ENCODE results near the gene PNPLA7. TPM values are rescaled to one million over a fixed set of nuclear protein-coding genes. Genes with fewer than 3 reads are reported as not detected.
A peak's percentile ranks its signal among the peaks of the same experiment; 100 is the strongest.

The PNPLA7 gene
- total and polyA plus RNA-seq, 11 donors = 0.78 to 10.1 (median 7.6) TPM

DNA sequence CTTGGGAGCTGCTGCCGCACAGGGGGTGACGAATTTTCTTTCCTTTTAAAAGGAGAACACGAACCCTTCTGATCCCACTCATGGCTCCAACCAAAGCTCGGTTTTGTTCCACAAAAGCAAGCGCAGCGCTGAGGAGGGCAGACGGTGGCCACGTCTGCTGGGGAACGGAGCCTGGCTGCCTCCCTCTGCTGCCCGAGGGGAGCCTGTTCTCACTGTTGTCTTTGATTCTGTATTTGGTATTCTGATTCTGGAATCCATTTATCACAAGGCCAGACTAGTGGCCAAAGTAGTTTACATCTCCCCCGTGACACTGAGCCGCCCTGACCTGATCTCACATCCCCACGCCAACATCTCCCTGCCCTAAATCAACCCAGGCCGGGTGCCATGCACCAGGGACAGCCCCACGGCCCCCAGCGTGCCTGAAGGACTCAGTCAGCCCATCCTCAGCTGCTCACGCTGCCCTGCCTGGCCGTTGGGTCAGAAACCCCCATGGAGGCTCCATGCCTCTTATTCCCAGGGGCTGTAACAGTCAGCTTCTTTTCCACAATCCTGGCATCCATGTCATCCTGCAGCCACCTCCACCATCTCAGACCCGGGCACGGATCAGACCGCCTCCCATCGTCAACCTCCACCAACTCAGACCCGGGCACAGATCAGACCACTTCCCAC is 84.3 kb downstream of the PNPLA7 start:
- ATAC-seq = no peak
- Histone ChIP-seq H3K27me3 (peaks cover 0 to 7% (median 0%) of the 10 kb centered on the region in 9 donors), H3K27ac (no peak overlapping the region), H3K9me3 (no peaks in the 10 kb centered on the region), H3K4me1 (peaks cover 0 to 15% (median 0%) of the 10 kb centered on the region in 12 donors), H3K36me3 (peaks cover 0 to 4% (median 0%) of the 10 kb centered on the region in 9 donors), H3K4me3 (no peak overlapping the region)
- peak in 2 of 5 donors; percentile 16 to 48 for DNase-seq
- TF ChIP-seq, protein P1, sequence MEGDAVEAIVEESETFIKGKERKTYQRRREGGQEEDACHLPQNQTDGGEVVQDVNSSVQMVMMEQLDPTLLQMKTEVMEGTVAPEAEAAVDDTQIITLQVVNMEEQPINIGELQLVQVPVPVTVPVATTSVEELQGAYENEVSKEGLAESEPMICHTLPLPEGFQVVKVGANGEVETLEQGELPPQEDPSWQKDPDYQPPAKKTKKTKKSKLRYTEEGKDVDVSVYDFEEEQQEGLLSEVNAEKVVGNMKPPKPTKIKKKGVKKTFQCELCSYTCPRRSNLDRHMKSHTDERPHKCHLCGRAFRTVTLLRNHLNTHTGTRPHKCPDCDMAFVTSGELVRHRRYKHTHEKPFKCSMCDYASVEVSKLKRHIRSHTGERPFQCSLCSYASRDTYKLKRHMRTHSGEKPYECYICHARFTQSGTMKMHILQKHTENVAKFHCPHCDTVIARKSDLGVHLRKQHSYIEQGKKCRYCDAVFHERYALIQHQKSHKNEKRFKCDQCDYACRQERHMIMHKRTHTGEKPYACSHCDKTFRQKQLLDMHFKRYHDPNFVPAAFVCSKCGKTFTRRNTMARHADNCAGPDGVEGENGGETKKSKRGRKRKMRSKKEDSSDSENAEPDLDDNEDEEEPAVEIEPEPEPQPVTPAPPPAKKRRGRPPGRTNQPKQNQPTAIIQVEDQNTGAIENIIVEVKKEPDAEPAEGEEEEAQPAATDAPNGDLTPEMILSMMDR (IDR thresholded peaks at IDR 0.05) = no peak
- no peak for TF ChIP-seq POLR2A (IDR thresholded peaks at IDR 0.05)
- intact Hi-C loops (cut with DNase I) = loop anchor here in 1 of 10 donors (10.0 kb wide), 1 partner anchor 61 kb away; no protein-coding TSS in a partner anchor
- WGBS, 4 donors = 89 to 93% (median 90%) methylated on average over 23 of the region's 23 CpGs

GRCh38 chr9:137465000-137465719 is 85.0 kb downstream of the PNPLA7 start:
- Histone ChIP-seq H3K4me3 (no peak overlapping the region), H3K36me3 (peaks cover 0 to 4% (median 0%) of the 10 kb centered on the region in 9 donors), H3K27me3 (peaks cover 0 to 7% (median 0%) of the 10 kb centered on the region in 9 donors), H3K4me1 (peaks cover 0 to 18% (median 0%) of the 10 kb centered on the region in 12 donors), H3K9me3 (no peaks in the 10 kb centered on the region), H3K27ac (no peak overlapping the region)
- intact Hi-C loops (cut with DNase I) = loop anchor here in 1 of 10 donors (10.0 kb wide), 1 partner anchor 60 kb away; no protein-coding TSS in a partner anchor
- DNase-seq = peak in 3 of 5 donors; percentile 14 to 23 (median 14)
- WGBS, 4 donors = 85 to 94% (median 91%) methylated on average over 17 to 23 of the region's 23 CpGs
- TF ChIP-seq, protein P1 (IDR thresholded peaks at IDR 0.05) = no peak
- TF ChIP-seq POLR2A (IDR thresholded peaks at IDR 0.05) = no peak
- no peak for ATAC-seq

DNA sequence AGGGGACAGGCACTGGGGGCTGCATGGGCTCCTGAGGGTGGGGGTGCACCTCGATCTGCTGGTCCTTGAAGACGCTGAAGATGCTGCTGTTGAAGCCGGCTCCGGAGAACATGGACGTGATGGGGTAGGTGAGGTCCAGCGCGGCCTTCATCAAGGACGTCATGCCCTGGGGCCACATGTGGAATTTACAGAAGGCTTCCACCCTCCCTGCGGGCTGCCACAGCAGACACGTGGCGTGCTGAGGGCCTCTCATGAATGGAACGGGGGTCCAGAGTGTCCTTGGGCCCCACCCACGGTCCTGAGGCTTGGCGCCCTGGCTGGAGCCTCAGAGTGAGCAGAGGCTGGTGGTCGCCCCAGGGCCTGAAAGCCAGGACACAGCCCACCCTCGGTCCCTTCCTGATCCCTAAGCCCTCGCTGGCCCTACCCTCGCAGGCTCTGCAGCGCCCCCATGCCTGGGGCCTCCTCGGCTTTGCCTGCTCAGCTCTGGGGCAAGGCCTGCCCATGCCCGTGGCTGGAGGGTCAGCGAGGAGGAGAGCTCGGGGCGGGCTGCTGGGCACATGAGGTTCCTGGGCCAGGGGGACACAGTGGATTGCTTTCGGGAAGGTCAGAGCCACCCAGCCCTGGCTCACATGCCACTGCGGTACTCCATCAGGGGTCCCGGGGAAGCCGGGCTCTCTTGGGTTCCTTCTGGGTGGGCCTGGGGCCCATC is 85.8 kb downstream of the PNPLA7 start:
- no peak overlapping the region for H3K27ac ChIP-seq
- ATAC-seq (no peak), DNase-seq (peak in 3 of 5 donors; percentile 19 to 58 (median 23))
- peaks cover 0 to 7% (median 0%) of the 10 kb centered on the region in 9 donors for H3K27me3 ChIP-seq
- H3K36me3 ChIP-seq = peaks cover 0 to 4% (median 0%) of the 10 kb centered on the region in 9 donors
- no peak overlapping the region for H3K4me3 ChIP-seq
- 92 to 95% (median 94%) methylated on average over 11 to 28 of the region's 28 CpGs for WGBS, 4 donors
- intact Hi-C loops (cut with DNase I) = loop anchor here in 1 of 10 donors (10.0 kb wide), 1 partner anchor 60 kb away; no protein-coding TSS in a partner anchor
- TF ChIP-seq POLR2A (IDR thresholded peaks at IDR 0.05) = no peak
- TF ChIP-seq, protein P1 (IDR thresholded peaks at IDR 0.05) = no peak
- H3K9me3 ChIP-seq = no peaks in the 10 kb centered on the region
- H3K4me1 ChIP-seq = peaks cover 2 to 25% (median 4%) of the 10 kb centered on the region in 12 donors
